Activated CD8-positive, alpha-beta T cell treated with anti-CD3 and anti-CD28 coated beads for 36 hours (primary cell): ENCODE data around the gene REV1. TPM values are rescaled to one million over a fixed set of nuclear protein-coding genes. Genes with fewer than 3 reads are reported as not detected.

Experiments
- ATAC-seq: fragments of 200-7000 bp; cut with Tn5 transposase; one replicate; pipeline ENCODE4 v1.10.0; 2021; ENCODE audit warnings: mild to moderate bottlenecking, moderate library complexity
- CTCF ChIA-PET: fragments of 350-600 bp; sonication (Branson Sonifier 250); formaldehyde crosslinking; loops from one replicate; lab custom pipeline; 2021; ENCODE audit warnings: antibody characterized with exemption; lab: Charles Lee
- POLR2A ChIA-PET: fragments of 350-600 bp; sonication (Branson Sonifier 250); formaldehyde crosslinking; loops from one replicate; lab custom pipeline; 2021; ENCODE audit warnings: antibody characterized with exemption; lab: Charles Lee
- DNase-seq: peaks from one replicate; pipeline ENCODE4 v3.0.0-alpha.2; 2020
- H3K27ac Mint-ChIP-seq: one replicate; pipeline ENCODE4 v1.8.0; 2021; ENCODE audit warnings: mild to moderate bottlenecking, mixed read lengths
- H3K27me3 Mint-ChIP-seq: one replicate; pipeline ENCODE4 v1.8.0; 2021; ENCODE audit warnings: mixed read lengths
- H3K36me3 Mint-ChIP-seq: one replicate; pipeline ENCODE4 v1.8.0; 2021; ENCODE audit warnings: low read depth, mixed read lengths
- H3K4me1 Mint-ChIP-seq: one replicate; pipeline ENCODE4 v1.8.0; 2021; ENCODE audit warnings: low read depth, mixed read lengths
- H3K4me3 Mint-ChIP-seq: one replicate; pipeline ENCODE4 v1.8.0; 2021; ENCODE audit warnings: mild to moderate bottlenecking, moderate library complexity, mixed read lengths
- H3K9me3 Mint-ChIP-seq: one replicate; pipeline ENCODE4 v1.8.0; 2021; ENCODE audit warnings: mixed read lengths
- CTCF ChIP-seq: fragments of 200-600 bp; IDR thresholded peaks from one replicate; pipeline ENCODE4 v1.8.0; 2022; ENCODE audit warnings: antibody characterized with exemption, mild to moderate bottlenecking
- intact Hi-C: fragments of 100-400 bp; cut with micrococcal nuclease; formaldehyde crosslinking; loops from one replicate; pipeline ENCODE4 v1.10.0; 2022
- total RNA-seq, 2 experiments: library from RNA; stranded (reverse); gene quantifications; one replicate each; pipeline ENCODE4 v1.2.3, GENCODE V29; 2021

Gene REV1
- total RNA-seq, 2 experiments from 2014 or later = 29.2 to 31.1 TPM

GRCh38 chr2:99410276-99410675 is 79.5 kb downstream of the REV1 start:
- no peaks in the 10 kb centered on the region for H3K9me3 Mint-ChIP-seq
- DNase-seq (no peak), ATAC-seq (no peak)
- no peak overlapping the region for H3K27ac Mint-ChIP-seq
- no peak overlapping the region for H3K4me3 Mint-ChIP-seq
- intact Hi-C loops = no loop called here
- peaks cover 5% of the 10 kb centered on the region for H3K4me1 Mint-ChIP-seq
- H3K36me3 Mint-ChIP-seq = peaks cover 26% of the 10 kb centered on the region
- no peaks in the 10 kb centered on the region for H3K27me3 Mint-ChIP-seq
- ChIA-PET CTCF (no interaction called here), POLR2A (interaction anchor here (1.4 kb wide), 1 partner anchor 27 kb away, joined by 3 read pairs; no protein-coding TSS in a partner anchor)
- TF ChIP-seq CTCF = no peak

- no peaks in the 10 kb centered on the region for H3K27me3 Mint-ChIP-seq
- no peak for ATAC-seq
- TF ChIP-seq CTCF = no peak
- no peak overlapping the region for H3K4me3 Mint-ChIP-seq
- H3K36me3 Mint-ChIP-seq = peaks cover 46% of the 10 kb centered on the region
- H3K4me1 Mint-ChIP-seq = peaks cover 22% of the 10 kb centered on the region
- CTCF ChIA-PET = no interaction called here
- no peaks in the 10 kb centered on the region for H3K9me3 Mint-ChIP-seq
- POLR2A ChIA-PET = interaction anchor here (0.7 to 1.7 kb wide), 3 partner anchors 13 to 69 kb away, joined by 3 to 5 read pairs (median 4); partner anchors contain the start of gene EIF5B
- H3K27ac Mint-ChIP-seq = peak overlapping the region; percentile 30
- intact Hi-C loops = no loop called here
- no peak for DNase-seq
Measured at GRCh38 chr2:99406137-99406536, 83.7 kb downstream of the REV1 start.

- ChIA-PET CTCF (no interaction called here), POLR2A (interaction anchor here (1.7 kb wide), 1 partner anchor 12 kb away, joined by 4 read pairs; no protein-coding TSS in a partner anchor)
- no peak for DNase-seq
- H3K9me3 Mint-ChIP-seq = no peaks in the 10 kb centered on the region
- H3K4me1 Mint-ChIP-seq = peaks cover 22% of the 10 kb centered on the region
- peak overlapping the region; percentile 3 for H3K27ac Mint-ChIP-seq
- TF ChIP-seq CTCF = no peak
- no peak for ATAC-seq
- peaks cover 46% of the 10 kb centered on the region for H3K36me3 Mint-ChIP-seq
- H3K4me3 Mint-ChIP-seq = no peak overlapping the region
- H3K27me3 Mint-ChIP-seq = no peaks in the 10 kb centered on the region
- intact Hi-C loops = no loop called here
Measured at GRCh38 chr2:99404797-99405669, 84.8 kb downstream of the REV1 start.

GRCh38 chr2:99404039-99404796 is 85.6 kb downstream of the REV1 start:
- ATAC-seq = no peak
- POLR2A ChIA-PET = interaction anchor here (1.7 kb wide), 1 partner anchor 11 kb away, joined by 4 read pairs; no protein-coding TSS in a partner anchor
- Mint-ChIP-seq H3K9me3 (no peaks in the 10 kb centered on the region), H3K27ac (peak overlapping the region; percentile 68), H3K27me3 (no peaks in the 10 kb centered on the region), H3K4me1 (peaks cover 22% of the 10 kb centered on the region), H3K36me3 (peaks cover 48% of the 10 kb centered on the region), H3K4me3 (no peak overlapping the region)
- no peak for DNase-seq
- intact Hi-C loops = no loop called here
- CTCF ChIA-PET = interaction anchor here (0.7 kb wide), 1 partner anchor 66 kb away, joined by 5 read pairs; no protein-coding TSS in a partner anchor
- TF ChIP-seq CTCF = no peak
